Subcutaneous abdominal adipose tissue (tissue), 5 donors: Measurements from ENCODE around the gene GDF15.

Source experiments
- H3K27ac ChIP-seq: one replicate; pipeline ENCODE4 v1.7.0; 2013; ENCODE audit warnings: low read depth, mild to moderate bottlenecking, inconsistent platforms, low read length, moderate library complexity
- H3K27me3 ChIP-seq, 5 donors: one replicate each; pipeline ENCODE4 v1.7.0; 2013; ENCODE audit warnings: low read length in 5 of 5, inconsistent platforms in 1 of 5; ENCODE audit not compliant: control insufficient read depth in 5 of 5, insufficient read depth in 4 of 5
- H3K36me3 ChIP-seq, 5 donors: one replicate each; pipeline ENCODE4 v1.7.0; 2013; ENCODE audit warnings: low read length in 5 of 5; ENCODE audit not compliant: control insufficient read depth in 5 of 5, insufficient read depth in 5 of 5
- H3K4me1 ChIP-seq, 5 donors: one replicate each; pipeline ENCODE4 v1.7.0; 2013; ENCODE audit warnings: low read length in 5 of 5, mild to moderate bottlenecking in 3 of 5, moderate library complexity in 1 of 5; ENCODE audit not compliant: control insufficient read depth in 5 of 5, insufficient read depth in 5 of 5
- H3K4me3 ChIP-seq, 5 donors: one replicate each; pipeline ENCODE4 v1.7.0; 2013; ENCODE audit warnings: low read length in 5 of 5, low read depth in 1 of 5
- H3K9ac ChIP-seq, 5 donors: one replicate each; pipeline ENCODE4 v1.7.0; 2013; ENCODE audit warnings: low read length in 5 of 5, mild to moderate bottlenecking in 4 of 5, moderate library complexity in 3 of 5
- H3K9me3 ChIP-seq, 5 donors: one replicate each; pipeline ENCODE4 v1.7.0; 2013; ENCODE audit warnings: low read length in 5 of 5; ENCODE audit not compliant: control insufficient read depth in 5 of 5
- donor health status: healthy.
- donor health status: healthy.
- donor health status: healthy.
- donor health status: healthy.
- donor health status: healthy.

Gene GDF15

GRCh38 chr19:18434411-18435175, 48.6 kb downstream of the GDF15 start:
- H3K36me3 ChIP-seq: peaks cover 0 to 15% (median 6%) of the 10 kb centered on the region in 5 donors
- peaks cover 0 to 41% (median 26%) of the 10 kb centered on the region in 5 donors for H3K4me1 ChIP-seq
- H3K4me3 ChIP-seq: no peak overlapping the region
- no peak overlapping the region for H3K9ac ChIP-seq
- H3K9me3 ChIP-seq: no peaks in the 10 kb centered on the region
- no peak overlapping the region for H3K27ac ChIP-seq
- peaks cover 0 to 9% (median 3%) of the 10 kb centered on the region in 5 donors for H3K27me3 ChIP-seq

DNA sequence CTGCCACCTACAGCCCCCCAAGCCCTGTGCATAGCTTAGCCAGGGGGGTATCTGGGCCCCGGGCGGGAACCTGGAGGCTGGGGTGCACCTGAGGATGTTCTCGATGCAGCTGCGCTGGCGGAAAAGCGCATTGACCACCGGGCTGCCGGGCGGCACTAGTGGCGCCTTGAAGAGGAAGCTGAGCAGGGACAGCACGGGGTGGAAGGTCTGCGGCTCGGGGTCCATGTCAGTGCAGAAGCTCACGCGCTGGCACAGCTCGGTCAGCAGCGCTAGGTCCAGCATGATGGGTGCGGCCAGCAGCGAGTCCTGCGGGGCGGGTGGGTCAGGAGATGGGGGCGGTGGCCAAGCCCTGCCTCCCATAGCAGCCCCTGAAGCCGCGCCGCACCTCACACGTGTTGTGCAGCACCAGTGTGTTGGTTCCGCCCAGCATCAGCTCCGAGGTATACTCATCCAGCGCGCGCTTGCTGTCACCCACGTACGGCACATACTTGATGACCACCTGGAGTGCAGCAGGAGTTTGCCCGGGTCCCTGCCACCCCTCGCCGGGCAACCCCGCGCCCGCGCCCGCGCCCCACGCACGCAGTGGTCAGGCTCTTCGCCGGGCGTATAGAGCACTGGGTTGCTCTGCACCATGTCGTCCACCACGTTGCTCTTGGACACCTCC, 49.4 kb downstream of the GDF15 start:
- H3K27me3 ChIP-seq: peaks cover 0 to 9% (median 3%) of the 10 kb centered on the region in 5 donors
- H3K4me3 ChIP-seq: no peak overlapping the region
- no peak overlapping the region for H3K27ac ChIP-seq
- H3K4me1 ChIP-seq: peaks cover 0 to 38% (median 23%) of the 10 kb centered on the region in 5 donors
- no peaks in the 10 kb centered on the region for H3K9me3 ChIP-seq
- no peak overlapping the region for H3K9ac ChIP-seq
- peaks cover 0 to 14% (median 6%) of the 10 kb centered on the region in 5 donors for H3K36me3 ChIP-seq

DNA sequence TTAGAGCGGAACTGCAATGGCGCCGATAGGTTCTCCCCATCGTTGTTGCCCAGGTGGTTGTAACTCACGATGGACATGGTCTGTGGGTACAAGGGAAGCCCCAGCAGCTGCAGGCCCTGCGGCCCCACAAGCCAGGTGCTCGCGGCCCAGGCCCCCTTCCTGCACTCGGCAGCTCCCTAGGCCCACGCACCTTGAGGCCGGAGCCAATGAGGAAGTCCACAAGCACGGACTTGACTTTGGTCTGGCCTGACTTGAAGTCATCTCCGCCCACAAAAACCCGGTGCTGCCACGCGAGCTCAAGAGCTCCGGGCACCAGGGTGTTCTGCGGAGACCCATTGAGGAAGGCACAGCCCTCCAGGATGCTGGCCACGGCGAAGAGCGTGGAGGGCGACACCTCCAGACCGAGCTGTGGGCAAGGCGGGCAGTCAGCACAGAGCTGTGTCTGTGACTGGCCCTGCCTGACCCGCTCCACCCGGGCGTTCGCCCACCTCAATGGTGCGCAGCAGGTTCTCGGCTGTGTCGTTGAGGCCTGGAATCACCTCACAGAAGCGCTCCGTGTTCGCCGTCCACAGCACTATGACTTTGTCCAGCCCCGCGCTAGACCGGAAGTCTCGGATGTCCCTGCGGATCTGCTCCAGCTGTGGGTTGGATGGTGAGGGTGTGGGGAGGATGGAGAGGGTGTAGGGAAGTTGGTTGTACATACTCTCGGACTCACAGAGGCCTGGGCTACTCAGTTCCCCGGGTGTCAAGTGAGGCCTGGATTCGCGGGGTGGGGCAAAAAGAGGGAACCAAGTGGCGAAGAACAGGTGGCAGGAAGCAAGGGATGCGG, 50.1 kb downstream of the GDF15 start:
- peaks cover 0 to 9% (median 3%) of the 10 kb centered on the region in 5 donors for H3K27me3 ChIP-seq
- H3K4me3 ChIP-seq: peak overlapping the region in 2 of 5 donors; percentile 50 to 67
- peaks cover 0 to 11% (median 6%) of the 10 kb centered on the region in 5 donors for H3K36me3 ChIP-seq
- no peak overlapping the region for H3K9ac ChIP-seq
- no peak overlapping the region for H3K27ac ChIP-seq
- H3K9me3 ChIP-seq: no peaks in the 10 kb centered on the region
- H3K4me1 ChIP-seq: peaks cover 0 to 38% (median 23%) of the 10 kb centered on the region in 5 donors

- Histone ChIP-seq H3K27me3 (peaks cover 0 to 9% (median 3%) of the 10 kb centered on the region in 5 donors), H3K36me3 (peaks cover 0 to 11% (median 7%) of the 10 kb centered on the region in 5 donors), H3K9me3 (no peaks in the 10 kb centered on the region), H3K4me1 (peaks cover 0 to 38% (median 23%) of the 10 kb centered on the region in 5 donors), H3K27ac (no peak overlapping the region), H3K9ac (no peak overlapping the region), H3K4me3 (peak overlapping the region in 4 of 5 donors; percentile 22 to 67 (median 42))
Measured at GRCh38 chr19:18436671-18437490, 50.9 kb downstream of the GDF15 start.

GRCh38 chr19:18437491-18438330, 51.8 kb downstream of the GDF15 start, which contains the start of gene ISYNA1:
Gene ISYNA1, minus strand, starts transcription at chr19:18438133. Its CDS starts 154 bp downstream, at chr19:18437979.
- Histone ChIP-seq H3K27ac (no peak within 1 kb of the TSS), H3K9ac (peak within 1 kb of the TSS in 2 of 5 donors; percentile 23 to 56), H3K36me3 (peaks cover 0 to 11% (median 5%) of the 10 kb centered on the region in 5 donors), H3K4me3 (peak within 1 kb of the TSS in 4 of 5 donors; percentile 51 to 70 (median 65)), H3K4me1 (peaks cover 0 to 36% (median 23%) of the 10 kb centered on the region in 5 donors), H3K9me3 (no peaks in the 10 kb centered on the region), H3K27me3 (peaks cover 0 to 9% (median 3%) of the 10 kb centered on the region in 5 donors)

GRCh38 chr19:18438331-18439024, 52.5 kb downstream of the GDF15 start:
- Histone ChIP-seq H3K4me1 (peaks cover 0 to 29% (median 23%) of the 10 kb centered on the region in 5 donors), H3K36me3 (peaks cover 0 to 17% (median 7%) of the 10 kb centered on the region in 5 donors), H3K9ac (peak overlapping the region in 1 of 5 donors; percentile 23)

More at GRCh38 chr19:18438331-18439024, 52.5 kb downstream of the GDF15 start:
- no peak overlapping the region for H3K27ac ChIP-seq
- H3K27me3 ChIP-seq: peaks cover 0 to 9% (median 3%) of the 10 kb centered on the region in 5 donors
- H3K9me3 ChIP-seq: no peaks in the 10 kb centered on the region
- H3K4me3 ChIP-seq: peak overlapping the region in 3 of 5 donors; percentile 22 to 70 (median 39)
